GM19438 (cell line): ENCODE data around the gene SLC25A44.
"Not testable (repeated sequence)": the region's sequence is repeated elsewhere in the genome, so short reads cannot be mapped to it uniquely, and the experiment has no call there.

Experiments
- ATAC-seq: cut with Tn5 transposase; IDR thresholded peaks from one replicate; pipeline ENCODE4 v1.9.1; 2021; ENCODE audit warnings: low read depth; ENCODE audit not compliant: unreplicated experiment

SLC25A44 gene

DNA sequence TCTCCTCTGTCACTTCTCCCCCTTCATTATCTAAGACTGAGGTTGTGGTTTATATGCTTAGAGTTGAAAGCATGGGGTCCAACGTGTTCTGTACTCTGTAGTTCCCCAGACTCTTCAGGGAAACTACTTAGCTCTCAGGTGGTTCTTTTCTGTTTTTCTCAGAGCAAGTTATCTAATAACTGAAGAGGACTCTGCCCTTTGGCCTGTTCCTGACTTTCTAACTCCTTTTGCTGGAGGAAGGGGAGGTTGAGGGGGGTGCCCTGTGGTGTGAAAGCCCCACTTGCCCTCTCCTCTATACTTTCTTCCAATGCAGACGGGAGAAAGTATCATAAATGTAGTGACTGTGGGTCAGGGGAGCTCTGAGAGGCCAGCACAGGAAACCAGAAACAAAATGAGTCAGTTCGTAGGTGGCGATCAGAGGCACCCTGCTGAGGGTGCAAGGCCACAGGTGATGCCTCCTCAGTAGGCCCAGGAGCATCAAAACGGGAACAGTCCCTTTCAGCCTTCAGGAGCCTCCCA lies 5.0 kb downstream of the SLC25A44 start:
- no peak for ATAC-seq

DNA sequence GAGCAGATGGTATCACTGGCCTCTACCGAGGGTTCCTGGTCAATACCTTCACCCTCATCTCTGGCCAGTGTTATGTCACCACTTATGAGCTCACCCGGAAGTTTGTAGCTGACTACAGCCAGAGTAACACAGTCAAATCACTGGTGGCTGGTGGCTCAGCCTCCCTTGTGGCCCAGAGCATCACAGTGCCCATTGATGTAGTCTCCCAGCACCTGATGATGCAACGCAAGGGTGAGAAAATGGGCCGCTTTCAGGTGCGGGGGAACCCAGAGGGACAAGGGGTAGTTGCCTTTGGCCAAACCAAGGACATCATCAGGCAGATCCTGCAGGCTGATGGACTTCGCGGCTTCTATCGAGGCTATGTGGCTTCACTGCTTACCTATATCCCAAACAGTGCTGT lies 6.1 kb downstream of the SLC25A44 start:
- no peak for ATAC-seq

DNA sequence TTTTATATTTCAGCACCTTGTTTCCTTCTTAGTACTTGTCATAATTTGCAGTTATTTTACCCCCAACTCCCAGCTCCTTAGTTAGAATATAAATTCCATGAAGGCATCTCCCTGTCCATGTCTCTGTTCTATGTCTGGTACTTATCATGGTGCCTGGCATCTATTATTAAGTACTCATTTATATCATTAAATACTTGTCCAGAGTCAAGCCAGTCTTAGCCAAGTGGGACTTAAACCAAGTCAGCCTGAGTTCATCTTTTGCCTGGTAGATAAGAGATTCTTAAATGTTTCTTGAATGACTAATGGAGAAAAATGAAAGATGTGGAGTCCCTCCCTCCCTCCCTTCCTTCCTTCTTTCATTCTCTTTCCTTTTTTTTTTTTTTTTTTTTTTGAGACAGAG lies 9.4 kb downstream of the SLC25A44 start:
- no peak for ATAC-seq

DNA sequence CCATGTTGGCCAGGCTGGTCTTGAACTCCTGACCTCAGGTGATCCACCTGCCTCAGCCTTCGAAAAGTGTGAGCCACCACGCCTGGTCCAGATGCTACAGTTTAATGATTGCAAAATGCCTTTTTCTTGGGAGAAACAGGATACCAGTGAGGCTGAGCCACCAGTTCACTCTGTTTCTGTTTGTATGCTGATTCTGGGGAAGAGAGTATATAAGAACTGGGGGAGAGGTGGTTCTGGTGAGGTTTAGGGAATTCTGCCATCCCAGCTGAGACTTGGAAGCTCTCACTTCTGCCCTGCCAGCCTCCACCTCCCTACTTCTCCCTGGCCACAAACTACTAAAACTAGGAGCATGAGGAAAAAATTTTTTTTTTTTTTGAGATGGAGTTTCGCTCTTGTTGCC lies 10.8 kb downstream of the SLC25A44 start:
- no peak for ATAC-seq

DNA sequence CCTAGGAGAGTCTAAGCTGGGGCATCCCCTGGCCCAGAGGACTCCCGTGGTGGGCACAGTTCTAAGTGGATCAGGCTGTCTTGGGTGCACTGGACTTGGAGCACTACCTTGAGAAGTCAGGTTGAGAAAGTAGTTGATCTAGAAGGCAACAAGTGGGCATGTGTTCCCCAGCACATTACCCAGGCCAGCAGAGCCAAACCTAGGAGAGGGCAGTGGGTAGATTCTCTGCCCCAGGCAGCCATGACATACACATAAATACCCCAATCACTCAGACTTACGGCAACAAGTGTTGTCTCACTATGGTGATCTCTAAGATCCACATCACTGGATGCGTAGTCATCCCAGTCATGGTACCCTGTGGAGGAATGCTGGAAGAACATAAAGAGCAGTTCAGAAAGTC lies 17.3 kb downstream of the SLC25A44 start:
- ATAC-seq, result no peak

DNA sequence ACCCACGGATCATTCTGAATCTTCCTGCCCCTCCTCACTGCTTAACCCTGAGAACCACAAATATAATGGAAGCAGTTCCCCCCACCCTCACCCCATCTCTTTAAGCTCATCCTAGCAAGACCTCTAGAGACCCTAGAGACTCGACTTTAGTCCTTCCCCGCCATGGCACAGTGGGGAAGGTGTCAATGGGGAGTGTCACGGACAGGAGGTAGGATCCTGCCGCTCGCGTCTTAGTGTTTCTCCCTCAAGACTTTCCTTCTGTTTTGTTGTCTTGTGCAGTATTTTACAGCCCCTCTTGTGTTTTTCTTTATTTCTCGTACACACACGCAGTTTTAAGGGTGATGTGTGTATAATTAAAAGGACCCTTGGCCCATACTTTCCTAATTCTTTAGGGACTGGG lies 18.2 kb downstream of the SLC25A44 start:
- no peak for ATAC-seq

DNA sequence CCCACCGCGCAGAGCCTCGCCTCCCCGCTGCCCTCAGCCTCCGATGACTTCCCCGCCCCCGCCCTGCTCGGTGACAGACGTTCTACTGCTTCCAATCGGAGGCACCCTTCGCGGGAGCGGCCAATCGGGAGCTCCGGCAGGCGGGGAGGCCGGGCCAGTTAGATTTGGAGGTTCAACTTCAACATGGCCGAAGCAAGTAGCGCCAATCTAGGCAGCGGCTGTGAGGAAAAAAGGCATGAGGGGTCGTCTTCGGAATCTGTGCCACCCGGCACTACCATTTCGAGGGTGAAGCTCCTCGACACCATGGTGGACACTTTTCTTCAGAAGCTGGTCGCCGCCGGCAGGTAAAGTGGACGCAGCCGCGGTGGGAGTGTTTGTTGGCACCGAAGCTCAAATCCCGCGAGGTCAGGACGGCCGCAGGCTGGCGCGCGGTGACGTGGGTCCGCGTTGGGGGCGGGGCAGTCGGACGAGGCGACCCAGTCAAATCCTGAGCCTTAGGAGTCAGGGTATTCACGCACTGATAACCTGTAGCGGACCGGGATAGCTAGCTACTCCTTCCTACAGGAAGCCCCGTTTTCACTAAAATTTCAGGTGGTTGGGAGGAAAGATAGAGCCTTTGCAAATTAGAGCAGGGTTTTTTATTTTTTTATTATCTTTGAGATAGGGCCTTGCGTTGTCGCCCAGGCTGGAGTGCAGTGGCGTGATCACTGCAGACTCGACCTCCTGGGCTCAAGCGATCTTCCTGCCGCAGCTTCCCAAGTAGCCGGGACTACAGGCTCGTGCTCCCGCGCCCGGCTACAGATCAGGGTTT lies 19.1 kb downstream of the SLC25A44 start, which contains the start of gene PMF1:
Gene PMF1 (plus strand): TSS at position 175 of the 811 bp plus-strand sequence. CDS start 9 bp downstream, at position 184.
- ATAC-seq, result peak; percentile 93

DNA sequence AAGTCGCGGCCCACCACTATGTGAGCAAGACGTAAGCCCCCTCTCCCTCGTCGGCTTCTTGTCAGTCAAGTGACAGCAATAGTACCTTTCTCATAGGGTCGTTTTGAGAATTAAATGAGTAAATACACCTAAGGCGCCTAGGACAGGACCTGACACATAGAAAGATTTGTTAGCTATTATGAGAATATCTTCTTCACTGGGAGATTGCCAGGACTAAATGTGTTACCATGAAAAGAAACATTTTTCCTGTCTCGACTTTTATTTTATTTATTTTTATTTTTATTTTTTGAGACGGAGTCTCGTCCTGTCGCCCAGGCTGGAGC lies 19.7 kb downstream of the SLC25A44 start:
- ATAC-seq, result no peak

DNA sequence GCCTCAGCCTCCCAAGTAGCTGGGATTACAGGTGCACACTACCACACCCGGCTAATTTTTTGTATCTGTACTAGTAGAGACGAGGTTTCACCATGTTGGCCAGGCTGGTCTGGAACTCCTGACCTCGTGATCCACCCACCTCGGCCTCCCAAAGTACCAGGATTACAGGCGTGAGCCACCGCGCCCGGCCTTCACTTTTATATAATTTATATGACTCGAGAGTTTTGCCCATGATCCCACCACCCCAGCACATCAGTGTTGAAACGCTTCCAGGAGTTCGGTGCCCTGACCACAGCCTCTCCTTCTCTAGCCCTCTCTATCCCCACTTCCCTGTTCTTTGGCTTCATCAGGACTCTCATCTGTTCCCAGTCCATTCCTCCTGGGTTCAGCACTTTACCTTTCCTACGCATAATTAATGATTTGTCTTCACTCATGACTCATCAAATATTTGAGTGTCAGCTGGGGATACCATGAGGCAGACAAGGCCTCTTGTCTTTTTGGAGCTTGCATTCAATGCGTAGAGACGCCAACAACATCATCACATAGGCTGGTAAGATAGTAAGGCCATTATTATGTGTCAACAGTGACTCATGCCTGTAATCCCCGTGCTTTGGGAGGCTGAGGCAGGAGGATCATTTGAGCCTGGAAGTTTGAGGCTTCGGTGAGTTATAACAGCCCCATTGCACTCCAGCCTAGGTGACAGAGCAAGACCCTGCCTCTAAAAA lies 20.3 kb downstream of the SLC25A44 start:
- no peak for ATAC-seq

DNA sequence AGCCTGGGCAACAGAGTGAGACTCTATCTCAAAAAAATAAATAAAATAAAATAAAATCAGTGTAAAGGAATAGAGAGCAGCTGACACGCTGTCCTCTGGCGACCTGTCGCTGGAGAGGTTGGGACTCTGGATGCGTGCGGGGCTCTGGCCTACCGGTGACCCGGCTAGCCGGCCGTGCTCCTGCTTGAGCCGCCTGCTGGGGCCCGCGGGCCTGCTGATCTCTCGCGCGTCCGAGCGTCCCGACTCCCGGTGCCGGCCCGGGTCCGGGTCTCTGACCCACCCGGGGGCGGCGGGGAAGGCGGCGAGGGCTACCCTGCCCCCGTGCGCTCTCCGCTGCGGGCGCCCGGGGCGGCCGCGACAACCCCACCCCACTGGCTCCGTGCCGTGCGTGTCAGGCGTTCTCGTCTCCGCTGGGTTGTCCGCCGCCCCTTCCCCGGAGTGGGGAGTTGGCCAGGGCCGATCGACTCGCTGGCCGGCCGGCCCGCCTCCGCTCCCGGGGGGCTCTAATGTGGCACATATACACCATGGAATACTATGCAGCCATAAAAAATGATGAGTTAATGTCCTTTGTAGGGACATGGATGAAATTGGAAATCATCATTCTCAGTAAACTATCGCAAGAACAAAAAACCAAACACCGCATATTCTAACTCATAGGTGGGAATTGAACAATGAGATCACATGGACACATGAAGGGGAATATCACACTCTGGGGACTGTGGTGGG lies 22.6 kb downstream of the SLC25A44 start:
- not testable (repeated sequence) for ATAC-seq

DNA sequence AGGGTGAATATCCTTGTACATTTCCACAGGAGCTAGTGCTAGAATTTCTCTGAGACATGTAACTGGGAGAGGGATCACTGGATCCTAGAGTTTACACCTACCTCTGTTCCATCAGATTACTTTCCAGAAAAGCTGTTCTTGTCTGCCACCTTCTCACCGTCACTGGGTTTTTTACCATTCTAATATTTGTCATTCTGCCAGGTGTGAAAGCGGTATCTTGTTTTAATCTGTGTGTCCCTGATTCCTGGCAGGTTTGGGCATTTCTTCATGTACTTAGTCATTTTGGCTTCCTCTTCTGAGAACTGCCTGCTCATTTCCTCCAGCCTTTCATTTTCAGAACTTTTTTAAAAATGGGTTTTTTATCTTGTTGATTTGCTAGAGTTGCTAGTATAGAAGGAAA lies 24.0 kb downstream of the SLC25A44 start:
- ATAC-seq, result no peak

DNA sequence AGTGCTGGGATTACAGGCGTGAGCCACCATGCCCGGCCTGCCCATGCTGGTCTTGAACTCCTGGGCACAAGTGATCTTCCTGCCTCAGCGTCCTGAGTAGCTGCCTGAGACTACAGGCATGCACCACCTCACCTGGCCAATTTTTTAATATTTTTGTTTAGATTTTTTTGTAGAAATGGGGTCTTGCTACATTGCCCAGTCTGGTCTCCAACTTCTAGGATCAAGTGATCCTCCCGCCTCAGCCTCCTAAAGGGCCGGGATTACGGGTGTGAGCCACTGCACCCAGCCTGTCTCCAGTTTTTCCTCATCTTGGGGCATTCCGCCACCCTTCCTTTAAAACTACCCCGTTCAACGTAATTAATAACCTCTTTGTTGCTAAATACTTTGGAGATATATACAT lies 26.3 kb downstream of the SLC25A44 start:
- no peak for ATAC-seq

DNA sequence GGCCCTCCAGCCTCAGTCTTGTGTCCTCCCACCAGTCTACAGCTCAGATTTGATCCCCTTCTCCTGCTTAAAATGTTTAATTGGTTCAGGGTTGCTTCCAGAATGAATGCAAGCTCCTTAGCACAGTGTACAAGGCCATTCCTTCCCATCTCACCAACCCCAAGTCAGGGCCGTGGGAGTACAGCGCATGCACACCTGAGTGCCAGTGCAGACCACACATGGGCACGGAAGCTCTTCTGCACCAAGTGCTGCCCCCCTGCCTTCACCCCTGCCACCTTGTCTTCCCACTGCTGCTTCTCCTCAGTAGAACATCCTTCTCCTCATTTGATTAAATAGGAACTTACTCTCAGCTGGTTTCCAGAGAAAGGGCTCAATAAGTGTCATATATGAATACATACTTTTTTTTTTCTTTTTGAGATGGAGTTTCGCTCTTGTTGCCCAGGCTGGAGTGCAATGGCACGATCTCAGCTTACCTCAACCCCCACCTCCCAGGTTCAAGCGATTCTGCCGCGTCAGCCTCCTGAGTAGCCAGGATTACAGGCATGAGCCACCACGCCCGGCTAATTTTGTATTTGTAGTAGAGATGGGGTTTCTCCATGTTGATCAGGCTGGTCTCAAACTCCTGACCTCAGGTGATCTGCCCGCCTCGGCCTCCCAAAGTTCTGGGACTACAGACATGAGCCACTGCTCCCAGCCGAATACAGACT lies 28.2 kb downstream of the SLC25A44 start:
- ATAC-seq, result no peak

DNA sequence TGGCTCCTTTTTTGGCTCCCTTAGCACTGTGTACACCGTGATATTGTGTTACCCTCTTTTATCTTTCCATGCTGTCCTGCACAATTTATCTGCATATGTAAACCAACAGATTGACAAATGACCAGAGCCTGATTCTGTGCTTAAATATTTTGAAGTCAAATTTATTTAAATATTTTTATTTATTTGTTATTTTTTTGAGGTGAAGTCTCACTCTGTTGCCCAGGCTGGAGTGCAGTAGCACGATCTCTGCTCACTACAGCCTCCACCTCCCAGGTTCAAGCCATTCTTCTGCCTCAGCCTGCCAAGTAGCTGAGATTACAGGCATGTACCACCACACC lies 31.7 kb downstream of the SLC25A44 start:
- ATAC-seq, result peak; percentile 17

DNA sequence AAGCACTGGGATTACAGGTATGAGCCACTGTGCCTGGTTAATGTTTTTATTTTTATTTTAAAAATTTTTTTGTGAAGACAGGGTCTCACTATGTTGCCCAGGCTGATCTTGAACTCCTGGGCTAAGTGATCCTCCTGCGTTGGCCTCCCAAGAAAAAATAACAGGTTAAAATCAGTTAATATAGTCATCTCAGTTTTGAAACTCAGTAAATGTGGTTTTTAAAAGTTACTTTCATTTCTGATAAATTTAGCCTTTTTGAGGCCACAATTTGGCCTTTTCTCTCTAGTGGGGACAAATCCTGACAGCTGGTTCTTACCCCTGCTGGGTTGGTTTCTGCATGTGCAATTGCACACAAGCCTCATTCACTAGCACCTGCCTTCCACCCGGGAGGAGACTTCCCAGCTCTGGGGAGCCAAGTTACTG lies 32.2 kb downstream of the SLC25A44 start:
- peak; percentile 64 for ATAC-seq

DNA sequence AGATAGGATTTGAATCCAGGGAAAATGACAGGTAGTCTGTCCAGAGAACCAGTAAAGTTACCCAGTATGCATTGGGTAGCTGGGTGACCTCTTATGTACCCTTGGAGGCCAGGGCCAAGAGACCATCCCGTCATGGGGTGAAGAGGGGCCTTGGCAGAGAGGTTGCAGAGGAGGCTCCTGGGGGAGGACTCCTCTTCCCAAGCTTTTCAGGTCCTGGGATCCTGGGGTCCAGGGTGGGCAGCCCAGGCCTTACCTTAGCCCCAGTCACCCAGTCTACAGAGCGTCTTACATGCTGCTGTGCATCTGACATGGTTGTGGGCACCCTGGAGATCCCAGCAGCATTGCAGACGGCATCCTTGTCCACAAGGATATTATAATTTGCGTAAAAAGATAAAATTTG lies 32.9 kb downstream of the SLC25A44 start:
- no peak for ATAC-seq

DNA sequence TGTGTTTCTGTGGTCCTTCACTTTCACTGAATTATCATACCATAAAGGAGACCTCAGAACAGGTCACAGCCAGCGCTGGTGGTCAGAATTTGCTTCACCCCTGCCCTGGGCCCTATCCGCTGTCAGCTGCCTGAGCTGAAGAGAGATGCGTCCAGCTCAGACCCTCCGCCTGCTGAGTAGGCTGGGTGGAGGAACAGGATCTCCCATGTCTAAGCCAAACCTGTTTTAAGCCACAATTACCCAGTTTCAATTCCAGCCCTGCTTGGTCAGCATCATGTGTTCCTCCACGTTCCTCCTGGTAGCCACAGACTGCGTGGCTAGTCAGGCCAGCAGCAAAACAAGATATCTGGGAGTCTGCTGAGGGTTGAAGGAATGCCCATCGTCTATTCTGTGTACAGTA lies 34.6 kb downstream of the SLC25A44 start:
- ATAC-seq, result no peak

DNA sequence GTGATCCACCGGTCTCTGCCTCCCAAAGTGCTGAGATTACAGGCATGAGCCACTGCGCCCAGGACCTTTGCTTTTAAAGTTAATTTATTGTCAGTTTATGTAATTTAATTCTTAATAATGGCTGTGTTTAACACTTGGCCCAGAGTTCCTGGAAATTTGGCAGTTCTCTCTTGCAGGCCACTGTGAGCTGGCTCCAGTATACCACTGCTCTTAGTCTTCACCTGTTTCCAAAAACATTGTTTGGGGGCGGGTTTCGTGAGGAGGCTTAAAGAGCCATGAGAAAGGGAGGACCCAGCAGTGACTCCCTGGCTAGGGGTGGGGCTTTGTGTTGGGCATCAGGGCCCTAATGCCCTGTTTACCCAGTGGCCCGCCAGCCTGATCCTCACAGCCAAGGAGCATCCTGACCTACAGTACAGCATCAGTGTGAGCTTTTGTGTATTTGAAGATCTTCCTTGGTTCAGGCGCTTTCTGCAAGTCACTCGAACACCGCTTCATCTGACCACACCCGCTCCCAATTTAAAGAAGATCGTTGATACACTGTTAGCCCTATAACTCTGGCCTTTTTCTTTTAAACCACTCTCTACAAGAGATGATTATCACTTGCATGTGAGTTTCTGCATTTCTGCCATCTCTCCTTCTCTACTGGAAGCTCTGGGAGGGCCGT lies 36.0 kb downstream of the SLC25A44 start:
- no peak for ATAC-seq

DNA sequence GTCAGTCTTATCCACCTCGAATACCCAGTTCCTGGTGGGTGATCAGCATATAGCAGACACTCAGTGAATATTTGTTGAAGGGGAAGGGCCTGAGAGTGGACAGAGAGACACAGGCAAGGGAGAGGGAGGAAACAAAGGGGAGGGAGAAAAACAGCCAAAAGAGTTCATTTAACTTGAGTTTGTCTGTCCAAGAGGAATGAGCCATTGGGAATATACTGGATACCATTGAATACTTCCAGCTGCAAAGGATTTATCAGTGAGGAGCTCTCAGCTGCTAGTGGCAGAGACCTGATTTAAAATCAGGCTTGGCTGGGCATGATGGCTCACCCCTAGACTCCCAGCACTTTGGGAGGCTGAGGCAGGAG lies 36.6 kb downstream of the SLC25A44 start:
- ATAC-seq, result no peak

DNA sequence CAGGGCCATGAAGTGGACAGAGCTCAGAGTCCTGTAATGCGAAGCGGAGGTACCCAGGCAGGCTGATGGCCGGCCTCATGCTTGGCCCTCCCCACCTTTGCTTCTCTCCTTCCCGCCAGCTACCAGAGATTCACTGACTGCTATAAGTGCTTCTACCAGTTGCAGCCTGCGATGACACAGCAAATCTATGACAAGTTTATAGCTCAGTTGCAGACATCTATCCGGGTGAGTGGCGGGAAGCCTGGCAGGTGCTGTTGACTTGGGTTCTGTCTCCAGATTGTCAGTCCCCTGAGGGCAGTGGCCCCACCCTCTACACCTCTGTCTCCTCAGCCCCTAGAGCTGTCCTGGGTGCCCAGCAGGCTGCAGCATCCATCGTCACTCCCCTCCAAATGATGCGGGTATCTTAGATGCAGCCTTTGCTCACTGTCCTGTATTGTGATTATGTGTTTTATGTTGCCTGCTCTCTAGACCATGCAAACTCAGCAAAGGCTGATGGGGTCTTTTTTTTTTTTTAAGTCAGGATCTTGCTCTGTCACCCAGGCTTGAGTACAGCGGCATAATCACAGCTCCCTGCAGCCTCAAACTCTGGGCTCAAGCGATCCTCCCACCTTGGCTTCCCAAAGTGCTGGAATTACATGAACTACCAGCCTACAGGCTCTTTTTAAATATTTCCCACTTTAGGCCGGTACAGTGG lies 38.4 kb downstream of the SLC25A44 start:
- no peak for ATAC-seq
